GM23338 (cell line): Measurements from ENCODE around the gene FXYD7.
"Not testable (repeated sequence)": the region's sequence is repeated elsewhere in the genome, so short reads cannot be mapped to it uniquely, and the experiment has no call there.

Source experiments
- CREB1 ChIP-seq: fragments of 250-450 bp; sonication (Bioruptor Pico); IDR thresholded peaks from 2 replicates; pipeline ENCODE4 v1.5.0; 2020; ENCODE audit warnings: low read depth, mild to moderate bottlenecking, moderate library complexity
- ETS1 ChIP-seq: IDR thresholded peaks from 2 replicates; pipeline ENCODE4 v1.6.1; 2016; ENCODE audit warnings: antibody characterized with exemption
- EZH2 ChIP-seq: fragments of 200-600 bp; sonication (generic); IDR thresholded peaks from one replicate; pipeline ENCODE4 v1.8.0; 2017; ENCODE audit warnings: antibody characterized with exemption, mild to moderate bottlenecking, low read depth; ENCODE audit not compliant: unreplicated experiment
- EZH2phosphoT487 ChIP-seq: fragments of 200-600 bp; sonication (generic); IDR thresholded peaks from one replicate; pipeline ENCODE4 v1.8.1; 2018; ENCODE audit warnings: antibody characterized with exemption; ENCODE audit not compliant: unreplicated experiment
- NANOG ChIP-seq: IDR thresholded peaks from 2 replicates; pipeline ENCODE4 v1.6.1; 2016; ENCODE audit warnings: antibody characterized with exemption, borderline replicate concordance
- POLR2AphosphoS5 ChIP-seq: IDR thresholded peaks from 2 replicates; pipeline ENCODE4 v1.6.1; 2016; ENCODE audit warnings: antibody characterized with exemption, low read depth
- REST ChIP-seq: IDR thresholded peaks from one replicate; pipeline ENCODE4 v1.6.1; 2018; ENCODE audit warnings: antibody characterized with exemption; ENCODE audit not compliant: unreplicated experiment
- TF ChIP-seq, protein P1 (sequence below), 2 experiments: fragments of 200-600 bp in 1 of 2; sonication (generic) in 1 of 2; conservative IDR thresholded peaks; 2 replicates each; pipeline versions ENCODE4 v1.5.1 to v1.6.1; 2016 to 2017; ENCODE audit warnings: antibody characterized with exemption in 2 of 2, low read depth in 2 of 2, mild to moderate bottlenecking in 2 of 2, moderate library complexity in 1 of 2

DNA sequence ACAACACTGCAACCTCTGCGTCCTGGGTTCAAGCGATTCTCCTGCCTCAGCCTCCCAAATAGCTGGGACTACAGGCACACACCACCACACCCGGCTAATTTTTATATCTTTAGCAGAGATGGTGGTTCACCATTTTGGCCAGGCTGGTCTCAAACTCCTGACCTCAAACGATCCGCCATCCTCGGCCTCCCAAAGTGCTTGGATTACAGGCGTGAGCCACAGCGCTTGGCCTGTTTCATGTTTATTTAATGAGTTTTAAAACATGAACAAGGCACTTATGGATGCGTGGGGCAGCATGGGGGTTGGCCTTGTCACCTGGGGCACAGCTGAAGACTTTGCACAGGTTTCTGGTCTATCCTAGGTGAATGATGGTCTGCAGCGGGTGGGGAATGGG, 10.1 kb downstream of the FXYD7 start:
- TF ChIP-seq, protein P1, sequence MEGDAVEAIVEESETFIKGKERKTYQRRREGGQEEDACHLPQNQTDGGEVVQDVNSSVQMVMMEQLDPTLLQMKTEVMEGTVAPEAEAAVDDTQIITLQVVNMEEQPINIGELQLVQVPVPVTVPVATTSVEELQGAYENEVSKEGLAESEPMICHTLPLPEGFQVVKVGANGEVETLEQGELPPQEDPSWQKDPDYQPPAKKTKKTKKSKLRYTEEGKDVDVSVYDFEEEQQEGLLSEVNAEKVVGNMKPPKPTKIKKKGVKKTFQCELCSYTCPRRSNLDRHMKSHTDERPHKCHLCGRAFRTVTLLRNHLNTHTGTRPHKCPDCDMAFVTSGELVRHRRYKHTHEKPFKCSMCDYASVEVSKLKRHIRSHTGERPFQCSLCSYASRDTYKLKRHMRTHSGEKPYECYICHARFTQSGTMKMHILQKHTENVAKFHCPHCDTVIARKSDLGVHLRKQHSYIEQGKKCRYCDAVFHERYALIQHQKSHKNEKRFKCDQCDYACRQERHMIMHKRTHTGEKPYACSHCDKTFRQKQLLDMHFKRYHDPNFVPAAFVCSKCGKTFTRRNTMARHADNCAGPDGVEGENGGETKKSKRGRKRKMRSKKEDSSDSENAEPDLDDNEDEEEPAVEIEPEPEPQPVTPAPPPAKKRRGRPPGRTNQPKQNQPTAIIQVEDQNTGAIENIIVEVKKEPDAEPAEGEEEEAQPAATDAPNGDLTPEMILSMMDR (conservative IDR thresholded peaks at IDR 0.05; ENCODE audit: low read depth in 2 of 2): not testable (repeated sequence)
- not testable (repeated sequence) for TF ChIP-seq EZH2; POLR2AphosphoS5; REST; CREB1 (CRISPR knock-in tag); ETS1; NANOG; EZH2phosphoT487
